PFSK-1 (cell line): Measurements from ENCODE around the gene SSX4B.

Experiments used
- POLR2AphosphoS5 ChIP-seq: IDR thresholded peaks from 2 replicates; pipeline ENCODE4 v1.6.1; 2012; ENCODE audit warnings: low read depth, mild to moderate bottlenecking, control low read depth, low read length, moderate library complexity
- REST ChIP-seq, 2 experiments: IDR thresholded peaks; 2 replicates each; pipeline versions ENCODE4 v1.6.1 to v1.8.0; 2011 to 2012; ENCODE audit warnings: low read depth in 2 of 2, low read length in 2 of 2, control low read depth in 1 of 2, inconsistent platforms in 1 of 2, mild to moderate bottlenecking in 1 of 2, moderate library complexity in 1 of 2; ENCODE audit not compliant: insufficient read depth in 1 of 2
- SIN3A ChIP-seq: IDR thresholded peaks from 2 replicates; pipeline ENCODE4 v1.6.1; 2012; ENCODE audit warnings: mild to moderate bottlenecking, low read length, moderate library complexity, borderline replicate concordance; ENCODE audit not compliant: insufficient read depth
- TAF1 ChIP-seq: IDR thresholded peaks from 2 replicates; pipeline ENCODE4 v1.6.1; 2012; ENCODE audit warnings: low read length, control low read depth, borderline replicate concordance; ENCODE audit not compliant: insufficient read depth

GRCh38 chrX:48357681-48358080 lies 54.1 kb downstream of the SSX4B start:
- TF ChIP-seq TAF1 (no peak), REST (IDR thresholded peaks at IDR 0.05; ENCODE audit: insufficient read depth in 1 of 2, low read depth in 2 of 2, low read length in 2 of 2) (no peak), POLR2AphosphoS5 (no peak), SIN3A (no peak)
